Caco-2 (cell line): ENCODE results near the gene AHSA1. TPM values are rescaled to one million over a fixed set of nuclear protein-coding genes. Genes with fewer than 3 reads are reported as not detected.

Source experiments
- BruUV-seq: library from RNA; stranded (reverse); fragments of 400-500 nt; replicated peaks from 2 replicates; lab custom pipeline; 2021; lab: Mats Ljungman, UMichigan
- CTCF ChIA-PET: fragments of 300-600 bp; sonication (Branson Sonifier 250); formaldehyde crosslinking; loops from one replicate; lab custom pipeline; 2022; ENCODE audit warnings: antibody characterized with exemption; lab: Charles Lee
- POLR2A ChIA-PET: fragments of 300-600 bp; sonication (Branson Sonifier 250); formaldehyde crosslinking; loops from one replicate; lab custom pipeline; 2022; ENCODE audit warnings: antibody characterized with exemption; lab: Charles Lee
- DNase-seq, 2 experiments: peaks; one replicate each; pipeline versions ENCODE4 v3.0.0 to v3.0.0-alpha.2; 2020 to 2022
- H3K27me3 ChIP-seq: replicated peaks from 2 replicates; pipeline ENCODE4 v1.6.0; 2011; ENCODE audit warnings: low read length; ENCODE audit not compliant: control insufficient read depth, insufficient read depth
- H3K36me3 ChIP-seq: 2 replicates; pipeline ENCODE4 v1.5.1; 2011; ENCODE audit warnings: low read length; ENCODE audit not compliant: control insufficient read depth, insufficient read depth
- H3K4me1 ChIP-seq: fragments of 250-450 bp; sonication (Bioruptor Pico); 2 replicates; pipeline ENCODE4 v1.5.1; 2020; ENCODE audit warnings: mild to moderate bottlenecking
- H3K4me3 ChIP-seq: 2 replicates; pipeline ENCODE4 v1.5.1; 2011; ENCODE audit warnings: low read depth, mild to moderate bottlenecking, control low read depth, low read length
- H3K9me3 ChIP-seq: fragments of 250-450 bp; sonication (Bioruptor Pico); 2 replicates; pipeline ENCODE4 v1.5.1; 2020; ENCODE audit warnings: mild to moderate bottlenecking, moderate library complexity
- H3K27ac Mint-ChIP-seq: one replicate; pipeline ENCODE4 v1.8.0; 2022; ENCODE audit warnings: mixed read lengths; ENCODE audit not compliant: unreplicated experiment
- H3K27me3 Mint-ChIP-seq: one replicate; pipeline ENCODE4 v1.8.0; 2022; ENCODE audit warnings: mixed read lengths; ENCODE audit not compliant: insufficient read depth, unreplicated experiment
- H3K36me3 Mint-ChIP-seq: one replicate; pipeline ENCODE4 v1.8.0; 2022; ENCODE audit warnings: mild to moderate bottlenecking, mixed read lengths; ENCODE audit not compliant: insufficient read depth, unreplicated experiment
- H3K4me1 Mint-ChIP-seq: one replicate; pipeline ENCODE4 v1.8.0; 2022; ENCODE audit warnings: low read depth, mixed read lengths; ENCODE audit not compliant: unreplicated experiment
- H3K4me3 Mint-ChIP-seq: one replicate; pipeline ENCODE4 v1.8.0; 2022; ENCODE audit warnings: mild to moderate bottlenecking, moderate library complexity, mixed read lengths; ENCODE audit not compliant: unreplicated experiment
- H3K9me3 Mint-ChIP-seq: one replicate; pipeline ENCODE4 v1.8.0; 2022; ENCODE audit warnings: mixed read lengths; ENCODE audit not compliant: unreplicated experiment
- intact Hi-C: fragments of 100-400 bp; cut with micrococcal nuclease; formaldehyde crosslinking; loops from one replicate; pipeline ENCODE4 v1.10.0; 2022; ENCODE audit not compliant: unreplicated experiment
- total RNA-seq: library from RNA; stranded (reverse); gene quantifications from 2 replicates; pipeline ENCODE4 v1.2.3, GENCODE V29; 2022
- TF ChIP-seq, protein P1 (sequence below), 2 experiments: fragments of 200-600 bp in 1 of 2; IDR thresholded peaks; 1 replicate in 1 of 2; 2 replicates in 1 of 2; pipeline versions ENCODE4 v1.5.1 to v1.8.0; 2011 to 2022; ENCODE audit warnings: antibody characterized with exemption in 1 of 2, control low read depth in 1 of 2, inconsistent platforms in 1 of 2, low read depth in 1 of 2, low read length in 1 of 2, mild to moderate bottlenecking in 1 of 2, moderate library complexity in 1 of 2; ENCODE audit not compliant: insufficient read depth in 1 of 2, severe bottlenecking in 1 of 2, unreplicated experiment in 1 of 2

The AHSA1 gene
- total RNA-seq, 1 experiment from 2014 or later, result 161 TPM

GRCh38 chr14:77455966-77456640, 1.8 kb upstream of the AHSA1 start:
- H3K9me3 ChIP-seq, result no peaks in the 10 kb centered on the region
- H3K4me1 ChIP-seq, result 0 out of 2 replicates have a peak, but pooled peaks cover 3% of the 10 kb centered on the region
- DNase-seq, result no peak
- no peaks in the 10 kb centered on the region for H3K27me3 Mint-ChIP-seq
- H3K36me3 ChIP-seq, result no peaks in the 10 kb centered on the region
- peaks cover 10% of the 10 kb centered on the region for H3K4me1 Mint-ChIP-seq
- peaks cover 38% of the 10 kb centered on the region for H3K36me3 Mint-ChIP-seq
- POLR2A ChIA-PET, result no interaction called here
- CTCF ChIA-PET, result no interaction called here
- H3K4me3 Mint-ChIP-seq, result peak overlapping the region; percentile 98
- H3K9me3 Mint-ChIP-seq, result no peaks in the 10 kb centered on the region
- no TSS peak for BruUV-seq
- no peaks in the 10 kb centered on the region for H3K27me3 ChIP-seq
- peak overlapping the region; percentile 99 for H3K27ac Mint-ChIP-seq
- TF ChIP-seq, protein P1, sequence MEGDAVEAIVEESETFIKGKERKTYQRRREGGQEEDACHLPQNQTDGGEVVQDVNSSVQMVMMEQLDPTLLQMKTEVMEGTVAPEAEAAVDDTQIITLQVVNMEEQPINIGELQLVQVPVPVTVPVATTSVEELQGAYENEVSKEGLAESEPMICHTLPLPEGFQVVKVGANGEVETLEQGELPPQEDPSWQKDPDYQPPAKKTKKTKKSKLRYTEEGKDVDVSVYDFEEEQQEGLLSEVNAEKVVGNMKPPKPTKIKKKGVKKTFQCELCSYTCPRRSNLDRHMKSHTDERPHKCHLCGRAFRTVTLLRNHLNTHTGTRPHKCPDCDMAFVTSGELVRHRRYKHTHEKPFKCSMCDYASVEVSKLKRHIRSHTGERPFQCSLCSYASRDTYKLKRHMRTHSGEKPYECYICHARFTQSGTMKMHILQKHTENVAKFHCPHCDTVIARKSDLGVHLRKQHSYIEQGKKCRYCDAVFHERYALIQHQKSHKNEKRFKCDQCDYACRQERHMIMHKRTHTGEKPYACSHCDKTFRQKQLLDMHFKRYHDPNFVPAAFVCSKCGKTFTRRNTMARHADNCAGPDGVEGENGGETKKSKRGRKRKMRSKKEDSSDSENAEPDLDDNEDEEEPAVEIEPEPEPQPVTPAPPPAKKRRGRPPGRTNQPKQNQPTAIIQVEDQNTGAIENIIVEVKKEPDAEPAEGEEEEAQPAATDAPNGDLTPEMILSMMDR (IDR thresholded peaks at IDR 0.05; ENCODE audit: insufficient read depth in 1 of 2, low read depth in 1 of 2, low read length in 1 of 2, severe bottlenecking in 1 of 2, unreplicated experiment in 1 of 2), result no peak
- intact Hi-C loops, result loop anchor here (2.0 to 5.0 kb wide), 3 partner anchors 79 to 161 kb away; partner anchors contain the start of genes GSTZ1, POMT2, SAMD15 and SPTLC2
- H3K4me3 ChIP-seq, result peak overlapping the region; percentile 65

GRCh38 chr14:77457115-77457521, 775 bp upstream of the AHSA1 start:
- Histone ChIP-seq H3K36me3 (no peaks in the 10 kb centered on the region), H3K27me3 (no peaks in the 10 kb centered on the region), H3K9me3 (no peaks in the 10 kb centered on the region), H3K4me1 (0 out of 2 replicates have a peak, but pooled peaks cover 3% of the 10 kb centered on the region), H3K4me3 (peak overlapping the region; percentile 65)
- Mint-ChIP-seq H3K4me1 (peaks cover 10% of the 10 kb centered on the region), H3K4me3 (peak overlapping the region; percentile 98), H3K9me3 (no peaks in the 10 kb centered on the region), H3K27ac (peak overlapping the region; percentile 99), H3K36me3 (peaks cover 48% of the 10 kb centered on the region), H3K27me3 (no peaks in the 10 kb centered on the region)
- no peak for DNase-seq
- TF ChIP-seq, protein P1 (IDR thresholded peaks at IDR 0.05; ENCODE audit: insufficient read depth in 1 of 2, low read depth in 1 of 2, low read length in 1 of 2, severe bottlenecking in 1 of 2, unreplicated experiment in 1 of 2), result no peak
- CTCF ChIA-PET, result interaction anchor here (0.7 kb wide), 2 partner anchors 244 to 305 kb away, joined by 3 to 4 read pairs; no protein-coding TSS in a partner anchor
- POLR2A ChIA-PET, result interaction anchor here (0.5 to 1.0 kb wide), 3 partner anchors 61 to 121 kb away, joined by 3 to 4 read pairs (median 4); partner anchors contain the start of genes SAMD15 and TMED8
- no TSS peak for BruUV-seq
- intact Hi-C loops, result loop anchor here (1.0 to 5.0 kb wide), 4 partner anchors 41 to 160 kb away; partner anchors contain the start of genes GSTZ1, ISM2, POMT2 and SAMD15

GRCh38 chr14:77458249-77458950, 507 bp downstream of the AHSA1 start:
- H3K4me1 ChIP-seq, result 0 out of 2 replicates have a peak, but pooled peaks cover 3% of the 10 kb centered on the region
- Mint-ChIP-seq H3K4me3 (peak overlapping the region; percentile 98), H3K9me3 (no peaks in the 10 kb centered on the region), H3K4me1 (peaks cover 10% of the 10 kb centered on the region), H3K36me3 (peaks cover 60% of the 10 kb centered on the region), H3K27me3 (no peaks in the 10 kb centered on the region), H3K27ac (peak overlapping the region; percentile 99)
- 0 out of 2 replicates have a peak, but pooled peaks cover 1% of the 10 kb centered on the region for H3K36me3 ChIP-seq
- DNase-seq, result peak; percentile 42 to 53
- intact Hi-C loops, result loop anchor here (5.0 kb wide), 2 partner anchors 136 to 159 kb away; partner anchors contain the start of genes GSTZ1, POMT2 and SPTLC2
- TSS peak; percentile 37 for BruUV-seq
- TF ChIP-seq, protein P1 (IDR thresholded peaks at IDR 0.05; ENCODE audit: insufficient read depth in 1 of 2, low read depth in 1 of 2, low read length in 1 of 2, severe bottlenecking in 1 of 2, unreplicated experiment in 1 of 2), result no peak
- H3K9me3 ChIP-seq, result no peaks in the 10 kb centered on the region
- no peaks in the 10 kb centered on the region for H3K27me3 ChIP-seq
- H3K4me3 ChIP-seq, result peak overlapping the region; percentile 98
- POLR2A ChIA-PET, result interaction anchor here (0.6 to 1.1 kb wide), 2 partner anchors 10 to 20 kb away, joined by 3 to 8 read pairs; no protein-coding TSS in a partner anchor
- CTCF ChIA-PET, result interaction anchor here (0.6 to 1.8 kb wide), 7 partner anchors 9 to 147 kb away, joined by 3 to 7 read pairs (median 5); partner anchors contain the start of genes GSTZ1, ISM2, SAMD15 and TMED8
